Muscle of back (tissue), 13 donors: ENCODE data around the gene OR51A2. TPM values are rescaled to one million over a fixed set of nuclear protein-coding genes. Genes with fewer than 3 reads are reported as not detected.
"Not testable (repeated sequence)": the region's sequence is repeated elsewhere in the genome, so short reads cannot be mapped to it uniquely, and the experiment has no call there.

ENCODE experiments used
- DNase-seq, 3 donors: peaks; one replicate each; pipeline versions ENCODE4 v3.0.0 to v3.0.0-alpha.2; 2013
- long read RNA-seq, 9 donors: transcript quantifications; one replicate each; lab custom pipeline, GENCODE V29; 2026
- polyA plus RNA-seq, 10 donors: library from polyadenylated mRNA; unstranded; fragments of 120-200 nt; gene quantifications; one replicate each; pipeline ENCODE4 v1.2.1, GENCODE V29; 2013; ENCODE audit not compliant: insufficient read length in 10 of 10

Gene OR51A2
- polyA plus RNA-seq: not detected
- long read RNA-seq, donor 1: 0 reads
- long read RNA-seq, donor 2: 0 reads
- long read RNA-seq, donor 3: 0 reads
- long read RNA-seq, donor 4: 0 reads
- long read RNA-seq, donor 5: 0 reads
- long read RNA-seq, donor 6: 0 reads
- long read RNA-seq, donor 7: 0 reads
- long read RNA-seq, donor 8: 0 reads
- long read RNA-seq, donor 9: 0 reads

- not testable (repeated sequence) for DNase-seq
These were observed at the start of gene OR51A2 for GRCh38 chr11:4955613-4956012. Gene OR51A2, minus strand, starts transcription at chr11:4955713. Its CDS starts 0 bp downstream, at chr11:4955713.

GRCh38 chr11:5004424-5005274 is 49.1 kb upstream of the OR51A2 start:
- DNase-seq: peak; percentile 43 to 64 (median 47)

- DNase-seq: no peak
These were observed 39.0 kb upstream of the OR51A2 start, which contains the start of gene OR51L1 for GRCh38 chr11:4994551-4994950. Gene OR51L1, plus strand, starts transcription at chr11:4994851. Its CDS starts 4,132 bp downstream, at chr11:4998983.

- no peak for DNase-seq
These were observed 35.5 kb upstream of the OR51A2 start for GRCh38 chr11:4991060-4991459.

GRCh38 chr11:4983841-4984240 is 28.3 kb upstream of the OR51A2 start:
- DNase-seq: no peak

- no peak for DNase-seq
These were observed 27.2 kb upstream of the OR51A2 start for GRCh38 chr11:4982678-4983077.

- DNase-seq: peak; percentile 28 to 64 (median 59)
These were observed 23.5 kb upstream of the OR51A2 start for GRCh38 chr11:4979036-4979435.

GRCh38 chr11:4975436-4975835 is 19.9 kb upstream of the OR51A2 start:
- DNase-seq: no peak

- DNase-seq: peak; percentile 14 to 62 (median 48)
These were observed 7.3 kb upstream of the OR51A2 start for GRCh38 chr11:4962816-4963215.

GRCh38 chr11:4960877-4961276 is 5.4 kb upstream of the OR51A2 start:
- DNase-seq: no peak

GRCh38 chr11:4957396-4957795 is 1.9 kb upstream of the OR51A2 start:
- no peak for DNase-seq

- DNase-seq: no peak
These were observed 8.0 kb downstream of the OR51A2 start, which contains the start of gene OR51A4 for GRCh38 chr11:4947505-4947904. Gene OR51A4, minus strand, starts transcription at chr11:4947605. Its CDS starts 505 bp downstream, at chr11:4947100.

- no peak for DNase-seq
These were observed 18.8 kb downstream of the OR51A2 start for GRCh38 chr11:4936745-4937144.

- no peak for DNase-seq
These were observed 22.8 kb downstream of the OR51A2 start for GRCh38 chr11:4932751-4933150.

GRCh38 chr11:4926608-4927007 is 28.9 kb downstream of the OR51A2 start:
- no peak for DNase-seq

- DNase-seq: no peak
These were observed 31.3 kb downstream of the OR51A2 start, which contains the start of gene OR51G1 for GRCh38 chr11:4924239-4924638. Gene OR51G1, minus strand, starts transcription at chr11:4924339. Its CDS starts 0 bp downstream, at chr11:4924339.

GRCh38 chr11:4922304-4922703 is 33.2 kb downstream of the OR51A2 start:
- DNase-seq: no peak

GRCh38 chr11:4921796-4922195 is 33.7 kb downstream of the OR51A2 start:
- DNase-seq: no peak

GRCh38 chr11:4919250-4919649 is 36.3 kb downstream of the OR51A2 start, which contains the start of gene OR51G2:
Gene OR51G2, minus strand, starts transcription at chr11:4919350. Its CDS starts 3,687 bp downstream, at chr11:4915663.
- no peak for DNase-seq

- DNase-seq: no peak
These were observed 38.9 kb downstream of the OR51A2 start for GRCh38 chr11:4916581-4916980.
